LNCaP clone FGC (cell line): ENCODE results near the gene MAN2B2.
"Not testable (repeated sequence)": the region's sequence is repeated elsewhere in the genome, so short reads cannot be mapped to it uniquely, and the experiment has no call there.

ENCODE experiments used
- DNase-seq: peaks from one replicate; pipeline ENCODE4 v3.0.0-alpha.2; 2011; ENCODE audit warnings: low read depth
- H3K4me3 ChIP-seq: 2 replicates; pipeline ENCODE4 v1.5.1; 2011; ENCODE audit warnings: mild to moderate bottlenecking, low read depth, low read length, control low read depth
- CTCF ChIP-seq: IDR thresholded peaks from 2 replicates; pipeline ENCODE4 v1.5.1; 2012; ENCODE audit warnings: mild to moderate bottlenecking; ENCODE audit not compliant: control insufficient read depth, insufficient read depth; ENCODE audit errors: extremely low read depth

The MAN2B2 gene

DNA sequence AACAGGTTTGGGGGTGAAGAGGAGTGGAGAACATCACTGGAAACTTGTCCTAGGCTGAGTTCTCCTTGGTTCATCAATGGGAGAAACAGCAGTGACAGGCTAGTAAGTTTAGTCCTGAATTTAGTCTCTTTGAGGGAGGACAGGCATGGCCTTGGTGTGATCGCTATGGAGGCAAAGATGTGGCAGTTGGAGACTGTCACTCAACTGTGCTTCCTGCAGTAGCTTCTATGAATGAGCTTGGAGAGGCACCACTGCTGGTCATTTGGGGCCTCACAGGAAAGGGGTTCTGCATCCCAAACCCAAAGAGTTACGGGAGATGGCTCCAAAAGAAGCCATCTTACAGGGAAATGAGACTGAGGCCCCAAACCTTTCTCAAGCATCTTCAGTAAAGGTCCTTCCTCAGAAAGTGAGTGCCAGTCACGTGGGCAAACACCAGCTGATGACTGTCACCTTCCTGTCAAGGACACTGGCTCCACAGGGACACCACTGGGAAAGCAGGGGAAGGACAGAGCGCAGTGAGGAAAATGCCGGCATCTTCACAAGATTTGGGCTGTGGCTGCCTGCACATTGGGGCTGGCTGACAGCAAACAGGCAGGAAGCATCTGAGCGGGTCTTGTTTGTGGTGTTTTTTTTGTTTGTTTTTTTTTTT lies 72.7 kb downstream of the MAN2B2 start:
- H3K4me3 ChIP-seq, result no peak overlapping the region
- TF ChIP-seq CTCF, result no peak
- no peak for DNase-seq

- DNase-seq, result no peak
- TF ChIP-seq CTCF, result no peak
- no peak overlapping the region for H3K4me3 ChIP-seq
Observed at GRCh38 chr4:6649216-6649615, 74.2 kb downstream of the MAN2B2 start.

- not testable (repeated sequence) for H3K4me3 ChIP-seq, DNase-seq
Observed at GRCh38 chr4:6654211-6654610, 79.2 kb downstream of the MAN2B2 start.

DNA sequence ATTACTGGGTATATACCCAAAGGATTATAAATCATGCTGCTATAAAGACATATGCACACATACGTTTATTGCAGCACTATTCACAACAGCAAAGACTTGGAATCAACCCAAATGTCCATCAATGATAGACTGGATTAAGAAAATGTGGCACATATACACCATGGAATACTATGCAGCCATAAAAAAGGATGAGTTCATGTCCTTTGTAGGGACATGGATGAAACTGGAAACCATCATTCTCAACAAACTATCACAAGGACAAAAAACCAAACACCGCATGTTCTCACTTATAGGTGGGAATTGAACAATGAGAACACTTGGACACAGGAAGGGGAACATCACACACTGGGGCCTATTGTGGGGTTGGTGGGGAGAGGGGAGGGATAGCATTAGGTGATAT lies 80.3 kb downstream of the MAN2B2 start:
- not testable (repeated sequence) for H3K4me3 ChIP-seq, DNase-seq

DNA sequence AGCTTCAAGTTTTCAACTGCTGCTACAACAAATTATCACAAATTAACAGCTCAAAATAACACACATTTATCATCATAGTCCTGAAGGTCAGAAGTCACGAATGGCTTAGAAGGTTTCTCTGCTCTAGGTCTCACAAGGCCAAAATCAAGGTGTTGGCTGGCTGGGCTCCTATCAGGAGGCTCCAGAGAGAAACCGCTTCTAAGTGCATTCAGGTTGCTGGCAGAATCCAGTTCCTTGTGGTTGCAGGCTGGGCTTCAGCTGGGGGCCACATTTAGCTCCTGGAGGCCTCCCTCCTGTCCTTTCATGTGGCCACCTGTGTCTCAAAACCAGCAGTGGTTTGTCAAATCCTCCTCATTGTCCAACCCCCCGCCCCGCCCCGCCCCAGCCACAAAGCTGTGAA lies 80.9 kb downstream of the MAN2B2 start:
- no peak for DNase-seq
- H3K4me3 ChIP-seq, result no peak overlapping the region
- TF ChIP-seq CTCF, result no peak

- no peak overlapping the region for H3K4me3 ChIP-seq
- DNase-seq, result no peak
- TF ChIP-seq CTCF, result no peak
Observed at GRCh38 chr4:6657242-6658208, 82.5 kb downstream of the MAN2B2 start.

- H3K4me3 ChIP-seq, result no peak overlapping the region
- TF ChIP-seq CTCF, result no peak
- DNase-seq, result no peak
Observed at GRCh38 chr4:6658209-6658595, 83.2 kb downstream of the MAN2B2 start.

- no peak overlapping the region for H3K4me3 ChIP-seq
- no peak for DNase-seq
- no peak for TF ChIP-seq CTCF
Observed at GRCh38 chr4:6658597-6659075, 83.6 kb downstream of the MAN2B2 start.
